HG02973 (cell line): ENCODE results near the gene FGR.
A peak's percentile ranks its signal among the peaks of the same experiment; 100 is the strongest.
"Not testable (repeated sequence)": the region's sequence is repeated elsewhere in the genome, so short reads cannot be mapped to it uniquely, and the experiment has no call there.

Experiments used
- ATAC-seq: cut with Tn5 transposase; IDR thresholded peaks from one replicate; pipeline ENCODE4 v1.9.1; 2021; ENCODE audit warnings: moderate library complexity; ENCODE audit not compliant: unreplicated experiment

The FGR gene

GRCh38 chr1:27660300-27660835, 25.4 kb upstream of the FGR start:
- no peak for ATAC-seq

- peak; percentile 61 for ATAC-seq
Observed at GRCh38 chr1:27659497-27660299, 24.7 kb upstream of the FGR start.

GRCh38 chr1:27658951-27659496, 24.0 kb upstream of the FGR start:
- peak; percentile 8 for ATAC-seq

- ATAC-seq: no peak
Observed at GRCh38 chr1:27656157-27656893, 21.3 kb upstream of the FGR start.

- ATAC-seq: no peak
Observed at GRCh38 chr1:27655151-27655937, 20.4 kb upstream of the FGR start.

- no peak for ATAC-seq
Observed at GRCh38 chr1:27652111-27652864, 17.3 kb upstream of the FGR start.

GRCh38 chr1:27650539-27651175, 15.7 kb upstream of the FGR start:
- ATAC-seq: no peak

- ATAC-seq: no peak
Observed at GRCh38 chr1:27650171-27650538, 15.2 kb upstream of the FGR start.

GRCh38 chr1:27649306-27649635, 14.3 kb upstream of the FGR start:
- ATAC-seq: no peak

GRCh38 chr1:27648602-27649305, 13.8 kb upstream of the FGR start:
- no peak for ATAC-seq

GRCh38 chr1:27647328-27647727, 12.3 kb upstream of the FGR start:
- no peak for ATAC-seq

- no peak for ATAC-seq
Observed at GRCh38 chr1:27646676-27647075, 11.7 kb upstream of the FGR start.

- no peak for ATAC-seq
Observed at GRCh38 chr1:27645071-27645415, 10.1 kb upstream of the FGR start.

- no peak for ATAC-seq
Observed at GRCh38 chr1:27644369-27645070, 9.5 kb upstream of the FGR start.

- ATAC-seq: peak; percentile 56
Observed at GRCh38 chr1:27643600-27644368, 8.8 kb upstream of the FGR start.

GRCh38 chr1:27640514-27640913, 5.5 kb upstream of the FGR start:
- ATAC-seq: not testable (repeated sequence)

- no peak for ATAC-seq
Observed at GRCh38 chr1:27638805-27639204, 3.8 kb upstream of the FGR start.
